Measurements from ENCODE around the gene SH3RF3.

SH3RF3 gene

DNA sequence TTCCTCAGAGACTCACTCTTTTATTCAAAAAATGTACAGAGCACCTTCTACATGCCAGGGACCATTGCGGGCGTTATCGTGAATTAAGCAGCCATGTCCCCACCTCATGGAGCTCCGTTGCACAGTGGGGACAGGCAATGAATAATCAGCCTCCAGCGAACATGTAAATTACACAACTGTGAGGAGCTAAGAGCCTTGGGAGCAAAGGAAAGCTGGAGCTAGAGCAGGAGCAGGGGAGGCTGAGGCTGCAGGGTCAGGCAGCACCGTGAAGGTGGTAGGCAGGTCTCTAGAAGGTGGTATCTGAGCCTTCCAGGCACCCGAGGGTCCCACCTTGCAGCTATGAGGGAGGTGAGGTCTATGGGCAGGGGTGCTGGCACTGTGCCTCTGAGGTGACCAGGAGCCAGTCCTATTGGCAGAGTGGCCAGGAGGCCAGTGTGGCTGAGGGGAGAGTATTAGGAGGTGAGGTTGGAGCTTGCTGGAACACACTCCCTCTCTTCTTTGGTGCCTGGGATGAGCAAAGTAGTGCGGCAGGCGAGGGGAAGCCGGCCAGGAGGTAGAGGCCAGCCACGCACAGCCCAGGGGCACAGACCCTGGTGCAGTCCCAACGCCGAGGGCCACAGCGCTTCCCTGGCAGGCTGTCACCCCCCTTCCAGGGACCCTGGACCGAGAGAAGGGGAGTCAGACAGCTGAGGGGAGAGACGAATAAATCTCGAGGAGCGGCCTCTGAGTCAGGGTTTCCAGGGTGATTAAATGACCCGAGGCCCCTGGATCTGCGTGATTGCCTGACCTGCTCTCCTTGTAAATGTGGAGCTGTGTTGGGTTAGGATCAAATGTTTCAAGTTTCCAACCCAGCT lies 317.5 kb downstream of the SH3RF3 start:
- H3K4me3 ChIP-seq (ENCODE audit: low read depth, low read length), result no peak overlapping the region
- no peak for TF ChIP-seq CTCF (IDR thresholded peaks at IDR 0.05; ENCODE audit: control insufficient read depth, extremely low read depth, insufficient read depth)
- no peak for DNase-seq (ENCODE audit: low read depth)

- TF ChIP-seq CTCF (IDR thresholded peaks at IDR 0.05; ENCODE audit: control insufficient read depth, extremely low read depth, insufficient read depth), result no peak
- no peak for DNase-seq (ENCODE audit: low read depth)
These were observed 318.3 kb downstream of the SH3RF3 start for GRCh38 chr2:109447251-109447661.

DNA sequence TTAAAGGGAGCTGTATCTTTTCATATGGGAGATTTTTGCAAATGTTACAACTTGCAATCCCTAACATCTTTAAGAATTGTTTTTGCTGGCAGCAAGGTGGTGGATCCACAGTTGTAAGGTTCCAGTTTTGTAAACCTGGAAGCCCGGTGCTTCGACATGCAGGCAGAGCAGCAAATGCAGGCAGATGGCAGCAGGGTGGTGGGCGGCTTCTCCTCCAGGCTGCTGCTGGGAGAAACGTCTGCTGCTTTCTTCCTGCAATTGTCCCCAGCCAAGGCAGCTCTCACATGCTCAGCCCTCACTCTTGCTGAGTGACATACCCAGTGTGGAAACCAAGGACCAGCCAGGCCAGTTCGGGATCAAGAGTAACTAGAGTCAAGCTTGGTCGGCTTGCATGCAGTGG lies 318.8 kb downstream of the SH3RF3 start:
- no peak overlapping the region for H3K4me3 ChIP-seq (ENCODE audit: low read depth, low read length)
- TF ChIP-seq CTCF (IDR thresholded peaks at IDR 0.05; ENCODE audit: control insufficient read depth, extremely low read depth, insufficient read depth), result no peak
- no peak for DNase-seq (ENCODE audit: low read depth)

More at GRCh38 chr2:109447251-109447661, 318.3 kb downstream of the SH3RF3 start:
- no peak overlapping the region for H3K4me3 ChIP-seq (ENCODE audit: low read depth, low read length)

GRCh38 chr2:109448207-109448606 lies 319.2 kb downstream of the SH3RF3 start:
- TF ChIP-seq CTCF (IDR thresholded peaks at IDR 0.05; ENCODE audit: control insufficient read depth, extremely low read depth, insufficient read depth), result no peak
- H3K4me3 ChIP-seq (ENCODE audit: low read depth, low read length), result no peak overlapping the region
- no peak for DNase-seq (ENCODE audit: low read depth)

DNA sequence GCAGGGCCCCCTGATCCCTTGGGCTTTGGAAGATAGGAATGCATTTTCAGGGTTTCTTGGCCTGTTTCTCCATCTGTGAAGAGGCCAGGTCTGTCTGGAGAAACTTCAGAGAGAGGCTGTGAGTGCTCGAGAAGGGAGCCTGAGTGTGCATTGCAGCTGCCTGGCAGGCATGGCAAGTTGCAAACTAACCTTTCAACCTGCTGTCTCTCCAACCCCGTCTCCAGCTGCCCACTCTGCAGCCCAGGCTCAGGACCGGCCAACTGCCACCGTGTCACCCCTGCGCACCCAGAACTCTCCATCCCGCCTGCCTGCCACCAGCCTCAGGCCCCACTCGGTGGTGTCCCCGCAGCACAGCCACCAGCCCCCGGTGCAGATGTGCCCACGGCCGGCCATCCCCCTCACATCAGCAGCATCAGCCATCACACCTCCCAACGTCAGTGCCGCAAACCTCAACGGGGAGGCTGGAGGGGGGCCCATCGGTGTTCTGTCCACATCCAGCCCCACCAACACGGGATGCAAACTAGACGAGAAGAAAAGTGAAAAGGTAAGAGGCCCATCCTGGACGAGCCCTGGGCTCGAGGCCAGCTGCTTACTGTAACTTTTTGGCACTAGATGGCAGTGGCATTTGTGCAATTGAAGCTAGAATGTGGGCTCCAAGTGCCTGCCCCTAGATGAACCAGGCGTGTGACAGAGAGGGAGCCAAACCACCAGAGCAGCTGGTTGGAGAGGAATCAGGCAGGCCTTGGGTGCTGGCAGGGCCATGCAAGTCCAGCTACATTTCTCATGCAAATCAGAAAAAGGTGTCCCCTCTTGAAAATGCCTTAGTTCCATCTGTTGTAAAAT lies 320.2 kb downstream of the SH3RF3 start:
- H3K4me3 ChIP-seq (ENCODE audit: low read depth, low read length), result no peak overlapping the region
- peak; percentile 46 for DNase-seq (ENCODE audit: low read depth)
- TF ChIP-seq CTCF (IDR thresholded peaks at IDR 0.05; ENCODE audit: control insufficient read depth, extremely low read depth, insufficient read depth), result peak; percentile 34

- no peak overlapping the region for H3K4me3 ChIP-seq (ENCODE audit: low read depth, low read length)
- DNase-seq (ENCODE audit: low read depth), result no peak
- no peak for TF ChIP-seq CTCF (IDR thresholded peaks at IDR 0.05; ENCODE audit: control insufficient read depth, extremely low read depth, insufficient read depth)
These were observed 321.7 kb downstream of the SH3RF3 start for GRCh38 chr2:109450574-109451273.
